Measurements from ENCODE around the gene HDLBP. TPM values are rescaled to one million over a fixed set of nuclear protein-coding genes. Genes with fewer than 3 reads are reported as not detected.

The HDLBP gene
- total and polyA plus RNA-seq, 2 experiments from 2014 or later = 230 to 306 TPM

- no peak overlapping the region for H3K27ac Mint-ChIP-seq
These were observed 43.0 kb upstream of the HDLBP start for GRCh38 chr2:241358470-241358869.

More at GRCh38 chr2:241358470-241358869, 43.0 kb upstream of the HDLBP start:
- Histone ChIP-seq H3K36me3 (ENCODE audit: insufficient read depth) (no peaks in the 10 kb centered on the region), H3K79me2 (replicated peaks; ENCODE audit: insufficient read depth) (peaks cover 66% of the 10 kb centered on the region), H4K20me1 (replicated peaks; ENCODE audit: insufficient read depth) (peaks cover 37% of the 10 kb centered on the region), H3K4me1 (ENCODE audit: insufficient read depth) (peaks cover 7% of the 10 kb centered on the region), H3K9me2 (ENCODE audit: insufficient read depth) (no peaks in the 10 kb centered on the region), H3K4me3 (no peak overlapping the region), H3F3A (replicated peaks; ENCODE audit: low read depth) (no peaks in the 10 kb centered on the region), H3K4me2 (no peak overlapping the region), H3K27ac (ENCODE audit: low read depth) (no peak overlapping the region), H2AFZ (no peak overlapping the region), H3K27me3 (ENCODE audit: insufficient read depth) (no peaks in the 10 kb centered on the region)
- H3K36me3 Mint-ChIP-seq (ENCODE audit: low read depth) = peaks cover 13% of the 10 kb centered on the region
- TF ChIP-seq ETS1 (IDR thresholded peaks at IDR 0.05) (no peak), CREB1 (CRISPR knock-in tag; IDR thresholded peaks at IDR 0.05; ENCODE audit: low read depth) (no peak), POLR2AphosphoS5 (IDR thresholded peaks at IDR 0.05; ENCODE audit: low read depth) (no peak), ZNF331 (CRISPR knock-in tag; IDR thresholded peaks at IDR 0.05; ENCODE audit: low read depth) (no peak), EZH2phosphoT487 (IDR thresholded peaks at IDR 0.05; ENCODE audit: unreplicated experiment) (no peak), ZNF114 (CRISPR knock-in tag; IDR thresholded peaks at IDR 0.05) (no peak), REST (IDR thresholded peaks at IDR 0.05; ENCODE audit: unreplicated experiment) (no peak), EZH2 (IDR thresholded peaks at IDR 0.05; ENCODE audit: low read depth, unreplicated experiment) (no peak), STAT1 (IDR thresholded peaks at IDR 0.05; ENCODE audit: unreplicated experiment) (no peak)
- TF ChIP-seq, protein P1, sequence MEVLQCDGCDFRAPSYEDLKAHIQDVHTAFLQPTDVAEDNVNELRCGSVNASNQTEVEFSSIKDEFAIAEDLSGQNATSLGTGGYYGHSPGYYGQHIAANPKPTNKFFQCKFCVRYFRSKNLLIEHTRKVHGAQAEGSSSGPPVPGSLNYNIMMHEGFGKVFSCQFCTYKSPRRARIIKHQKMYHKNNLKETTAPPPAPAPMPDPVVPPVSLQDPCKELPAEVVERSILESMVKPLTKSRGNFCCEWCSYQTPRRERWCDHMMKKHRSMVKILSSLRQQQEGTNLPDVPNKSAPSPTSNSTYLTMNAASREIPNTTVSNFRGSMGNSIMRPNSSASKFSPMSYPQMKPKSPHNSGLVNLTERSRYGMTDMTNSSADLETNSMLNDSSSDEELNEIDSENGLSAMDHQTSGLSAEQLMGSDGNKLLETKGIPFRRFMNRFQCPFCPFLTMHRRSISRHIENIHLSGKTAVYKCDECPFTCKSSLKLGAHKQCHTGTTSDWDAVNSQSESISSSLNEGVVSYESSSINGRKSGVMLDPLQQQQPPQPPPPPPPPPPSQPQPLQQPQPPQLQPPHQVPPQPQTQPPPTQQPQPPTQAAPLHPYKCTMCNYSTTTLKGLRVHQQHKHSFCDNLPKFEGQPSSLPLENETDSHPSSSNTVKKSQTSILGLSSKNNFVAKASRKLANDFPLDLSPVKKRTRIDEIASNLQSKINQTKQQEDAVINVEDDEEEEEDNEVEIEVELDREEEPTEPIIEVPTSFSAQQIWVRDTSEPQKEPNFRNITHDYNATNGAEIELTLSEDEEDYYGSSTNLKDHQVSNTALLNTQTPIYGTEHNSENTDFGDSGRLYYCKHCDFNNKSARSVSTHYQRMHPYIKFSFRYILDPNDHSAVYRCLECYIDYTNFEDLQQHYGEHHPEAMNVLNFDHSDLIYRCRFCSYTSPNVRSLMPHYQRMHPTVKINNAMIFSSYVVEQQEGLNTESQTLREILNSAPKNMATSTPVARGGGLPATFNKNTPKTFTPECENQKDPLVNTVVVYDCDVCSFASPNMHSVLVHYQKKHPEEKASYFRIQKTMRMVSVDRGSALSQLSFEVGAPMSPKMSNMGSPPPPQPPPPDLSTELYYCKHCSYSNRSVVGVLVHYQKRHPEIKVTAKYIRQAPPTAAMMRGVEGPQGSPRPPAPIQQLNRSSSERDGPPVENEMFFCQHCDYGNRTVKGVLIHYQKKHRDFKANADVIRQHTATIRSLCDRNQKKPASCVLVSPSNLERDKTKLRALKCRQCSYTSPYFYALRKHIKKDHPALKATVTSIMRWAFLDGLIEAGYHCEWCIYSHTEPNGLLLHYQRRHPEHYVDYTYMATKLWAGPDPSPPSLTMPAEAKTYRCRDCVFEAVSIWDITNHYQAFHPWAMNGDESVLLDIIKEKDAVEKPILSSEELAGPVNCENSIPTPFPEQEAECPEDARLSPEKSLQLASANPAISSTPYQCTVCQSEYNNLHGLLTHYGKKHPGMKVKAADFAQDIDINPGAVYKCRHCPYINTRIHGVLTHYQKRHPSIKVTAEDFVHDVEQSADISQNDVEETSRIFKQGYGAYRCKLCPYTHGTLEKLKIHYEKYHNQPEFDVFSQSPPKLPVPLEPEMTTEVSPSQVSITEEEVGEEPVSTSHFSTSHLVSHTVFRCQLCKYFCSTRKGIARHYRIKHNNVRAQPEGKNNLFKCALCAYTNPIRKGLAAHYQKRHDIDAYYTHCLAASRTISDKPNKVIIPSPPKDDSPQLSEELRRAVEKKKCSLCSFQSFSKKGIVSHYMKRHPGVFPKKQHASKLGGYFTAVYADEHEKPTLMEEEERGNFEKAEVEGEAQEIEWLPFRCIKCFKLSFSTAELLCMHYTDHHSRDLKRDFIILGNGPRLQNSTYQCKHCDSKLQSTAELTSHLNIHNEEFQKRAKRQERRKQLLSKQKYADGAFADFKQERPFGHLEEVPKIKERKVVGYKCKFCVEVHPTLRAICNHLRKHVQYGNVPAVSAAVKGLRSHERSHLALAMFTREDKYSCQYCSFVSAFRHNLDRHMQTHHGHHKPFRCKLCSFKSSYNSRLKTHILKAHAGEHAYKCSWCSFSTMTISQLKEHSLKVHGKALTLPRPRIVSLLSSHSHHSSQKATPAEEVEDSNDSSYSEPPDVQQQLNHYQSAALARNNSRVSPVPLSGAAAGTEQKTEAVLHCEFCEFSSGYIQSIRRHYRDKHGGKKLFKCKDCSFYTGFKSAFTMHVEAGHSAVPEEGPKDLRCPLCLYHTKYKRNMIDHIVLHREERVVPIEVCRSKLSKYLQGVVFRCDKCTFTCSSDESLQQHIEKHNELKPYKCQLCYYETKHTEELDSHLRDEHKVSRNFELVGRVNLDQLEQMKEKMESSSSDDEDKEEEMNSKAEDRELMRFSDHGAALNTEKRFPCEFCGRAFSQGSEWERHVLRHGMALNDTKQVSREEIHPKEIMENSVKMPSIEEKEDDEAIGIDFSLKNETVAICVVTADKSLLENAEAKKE (CRISPR knock-in tag; IDR thresholded peaks at IDR 0.05) = no peak
- H3K4me1 Mint-ChIP-seq = peaks cover 34% of the 10 kb centered on the region
- H3K9me3 Mint-ChIP-seq = no peaks in the 10 kb centered on the region
- H3K27me3 Mint-ChIP-seq (ENCODE audit: insufficient read depth, low read depth, poor library complexity) = peaks cover 6% of the 10 kb centered on the region
- no peak overlapping the region for H3K4me3 Mint-ChIP-seq
- ATAC-seq (no peak), DNase-seq (ENCODE audit: low spot score) (no peak)
